HG02798 (cell line): ENCODE data around the gene MGA.

Experiments used
- ATAC-seq: cut with Tn5 transposase; IDR thresholded peaks from one replicate; pipeline ENCODE4 v1.9.1; 2021; ENCODE audit warnings: mild to moderate bottlenecking; ENCODE audit not compliant: unreplicated experiment, poor library complexity

The MGA gene

GRCh38 chr15:41821831-41822230 is 161.6 kb downstream of the MGA start:
- no peak for ATAC-seq

- no peak for ATAC-seq
Measured at GRCh38 chr15:41822471-41822870, 162.3 kb downstream of the MGA start.
